GM13976 (cell line): Measurements from ENCODE around the gene ATP10B.

ENCODE experiments used
- DNase-seq: peaks from one replicate; pipeline ENCODE4 v3.0.0; 2012; ENCODE audit warnings: low spot score
- CTCF ChIP-seq: IDR thresholded peaks from 2 replicates; pipeline ENCODE4 v1.5.1; 2012; ENCODE audit warnings: borderline replicate concordance, mild to moderate bottlenecking; ENCODE audit not compliant: insufficient read depth; ENCODE audit errors: extremely low read depth, missing control alignments, control extremely low read depth
- in situ Hi-C: fragments of 300-500 bp; cut with MboI; formaldehyde crosslinking; loops from one replicate; pipeline ENCODE4 v1.12.0; 2022; ENCODE audit warnings: low sequenced_read_pairs, mixed read lengths, inconsistent platforms; ENCODE audit not compliant: unreplicated experiment

The ATP10B gene

DNA sequence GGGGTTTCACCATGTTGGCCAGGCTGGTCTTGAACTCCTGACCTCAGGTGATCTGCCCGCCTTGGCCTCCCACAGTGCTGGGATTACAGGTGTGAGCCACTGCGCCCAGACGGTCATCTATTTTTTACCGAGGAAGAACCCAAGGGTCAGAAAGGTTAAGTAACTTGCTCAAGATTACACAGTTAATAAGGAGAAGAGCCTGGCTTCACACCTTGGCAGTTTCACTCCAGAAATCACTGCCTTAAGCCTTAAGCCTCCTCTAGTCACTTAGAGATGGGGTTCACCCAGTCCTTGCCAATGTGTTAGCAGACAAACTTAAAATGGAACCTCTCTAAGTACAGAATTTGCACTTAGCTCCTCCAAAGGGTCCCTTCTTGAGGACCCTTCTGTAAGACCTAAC lies 314.1 kb downstream of the ATP10B start:
- no peak for TF ChIP-seq CTCF

DNA sequence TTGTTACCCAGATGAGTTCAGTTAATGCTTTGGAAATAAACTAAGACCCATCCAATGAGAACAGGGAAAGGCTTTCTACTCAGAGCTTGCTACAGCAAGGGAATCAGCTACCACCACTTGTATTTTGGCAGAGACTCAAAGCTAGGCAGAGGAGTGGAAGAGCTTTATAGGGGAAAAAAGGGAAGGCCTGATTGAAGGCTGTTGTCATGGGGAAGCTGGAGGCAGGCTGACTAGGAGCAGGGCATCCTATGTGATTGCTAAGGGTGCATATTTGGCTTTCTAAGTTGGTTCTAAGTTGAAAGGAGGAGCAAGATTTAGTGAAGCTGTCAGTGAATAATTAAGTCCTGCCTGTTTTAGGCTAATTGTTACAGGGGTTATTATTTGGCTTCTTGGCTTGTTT lies 314.9 kb downstream of the ATP10B start:
- in situ Hi-C loops: no loop called here
- no peak for TF ChIP-seq CTCF
- DNase-seq: no peak

More for the DNA sequence above, 314.1 kb downstream of the ATP10B start:
- no peak for DNase-seq
- in situ Hi-C loops: no loop called here

DNA sequence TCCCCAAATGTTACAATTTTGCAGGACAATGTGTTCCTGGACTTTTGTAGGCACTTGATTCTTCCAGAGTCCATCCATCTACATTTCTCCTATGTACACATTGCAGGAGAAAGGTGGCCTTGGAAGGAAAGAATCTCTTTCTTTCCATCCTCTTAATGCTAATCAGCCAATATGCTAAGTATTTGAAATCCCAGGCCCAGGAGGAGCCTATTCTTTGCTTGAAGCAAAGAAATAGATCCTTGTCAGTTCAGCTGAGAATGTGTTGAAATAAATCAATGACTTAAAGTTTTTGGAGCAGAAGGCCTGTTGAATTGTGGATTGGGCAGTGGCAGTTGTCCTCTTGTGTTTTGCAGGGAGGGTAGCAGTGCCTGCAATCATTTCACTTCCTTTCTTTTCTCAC lies 317.1 kb downstream of the ATP10B start:
- no peak for TF ChIP-seq CTCF
- in situ Hi-C loops: no loop called here
- no peak for DNase-seq

- TF ChIP-seq CTCF: no peak
- no peak for DNase-seq
- in situ Hi-C loops: no loop called here
These were observed 317.9 kb downstream of the ATP10B start for GRCh38 chr5:160534125-160534524.

DNA sequence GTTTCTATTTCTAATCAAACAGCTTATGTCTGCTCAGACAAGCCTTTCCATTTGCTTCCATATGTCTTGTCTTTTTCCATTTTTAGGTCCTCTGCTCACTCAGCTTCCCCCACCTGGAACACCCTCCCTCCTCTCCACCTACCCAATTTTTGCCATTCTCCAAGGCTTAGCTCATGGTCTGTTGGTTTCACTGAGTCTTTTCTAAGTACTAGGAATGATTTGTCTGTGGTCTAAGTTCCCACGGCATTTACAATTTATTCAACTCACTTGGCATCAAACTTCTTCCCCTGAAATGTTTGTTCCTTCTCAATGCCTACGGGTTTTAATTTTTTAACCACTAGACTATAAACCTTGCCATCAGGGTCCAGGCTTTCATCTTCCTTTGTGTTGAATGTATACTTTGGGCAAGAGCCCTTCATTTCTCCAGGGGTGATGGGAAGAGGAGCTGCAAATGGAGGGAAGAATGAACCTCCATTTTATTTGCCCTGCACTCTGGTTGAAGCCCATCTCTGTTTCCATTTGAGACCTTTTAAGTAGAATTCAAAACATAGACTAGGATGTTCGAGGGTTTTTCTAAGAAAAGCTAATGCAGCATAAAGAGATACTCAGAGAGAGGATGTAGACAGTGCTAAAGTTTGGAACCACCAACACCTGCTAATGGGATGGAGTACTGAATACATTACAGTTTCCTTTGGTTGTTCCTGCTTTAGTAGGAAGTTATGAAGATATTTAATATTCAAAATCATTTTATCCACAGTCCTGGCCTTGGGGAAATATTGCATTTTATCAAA lies 326.3 kb downstream of the ATP10B start:
- no peak for TF ChIP-seq CTCF
- in situ Hi-C loops: no loop called here
- DNase-seq: no peak

- TF ChIP-seq CTCF: no peak
- in situ Hi-C loops: loop anchor here (25.0 kb wide), 1 partner anchor 1037 kb away; no protein-coding TSS in a partner anchor
- DNase-seq: no peak
These were observed 327.2 kb downstream of the ATP10B start for GRCh38 chr5:160524827-160525226.

- in situ Hi-C loops: loop anchor here (25.0 kb wide), 1 partner anchor 1039 kb away; no protein-coding TSS in a partner anchor
- DNase-seq: no peak
- TF ChIP-seq CTCF: no peak
These were observed 328.4 kb downstream of the ATP10B start for GRCh38 chr5:160523502-160524163.
